ENCODE data around the gene SEBOX. TPM values are rescaled to one million over a fixed set of nuclear protein-coding genes. Genes with fewer than 3 reads are reported as not detected.

SEBOX gene
- total RNA-seq, 1 donor from 2014 or later = not detected

DNA sequence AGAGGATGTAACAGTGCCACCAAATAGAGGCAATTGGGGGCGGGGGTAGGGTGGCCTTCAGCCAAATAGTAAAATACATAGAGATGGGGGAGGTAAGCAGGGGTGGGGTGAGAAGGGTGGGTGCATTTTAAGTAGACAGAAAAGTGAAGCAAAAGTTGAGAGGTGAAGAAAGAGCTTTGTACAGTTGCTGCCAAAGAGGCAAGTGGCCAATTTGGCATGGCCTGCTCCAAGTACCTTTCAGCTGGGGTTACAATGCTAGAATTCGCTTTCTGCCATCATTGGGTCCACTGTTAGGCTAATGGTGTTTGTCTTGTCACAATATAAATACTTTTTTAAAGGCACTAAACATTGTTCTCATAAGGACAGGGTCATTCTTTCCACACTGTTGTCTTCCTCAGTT, 51.2 kb downstream of the SEBOX start:
- Histone ChIP-seq H3K79me2 (ENCODE audit: insufficient read depth, low read length) (no peaks in the 10 kb centered on the region), H3K9ac (ENCODE audit: low read length) (no peak overlapping the region), H3K4me3 (ENCODE audit: insufficient read depth, low read depth, low read length) (no peak overlapping the region), H3K4me2 (ENCODE audit: low read length) (no peak overlapping the region), H3K36me3 (ENCODE audit: insufficient read depth, low read length) (no peaks in the 10 kb centered on the region), H3K27me3 (ENCODE audit: insufficient read depth, low read length) (peaks cover 8% of the 10 kb centered on the region), H3K9me3 (ENCODE audit: insufficient read depth, low read depth, low read length) (no peaks in the 10 kb centered on the region), H2AFZ (ENCODE audit: low read depth, low read length) (no peak overlapping the region), H4K20me1 (ENCODE audit: insufficient read depth, low read length) (no peaks in the 10 kb centered on the region), H3K4me1 (ENCODE audit: insufficient read depth, low read length) (peaks cover 9% of the 10 kb centered on the region), H3K27ac (ENCODE audit: low read depth, low read length) (no peak overlapping the region)
- TF ChIP-seq, protein P1, sequence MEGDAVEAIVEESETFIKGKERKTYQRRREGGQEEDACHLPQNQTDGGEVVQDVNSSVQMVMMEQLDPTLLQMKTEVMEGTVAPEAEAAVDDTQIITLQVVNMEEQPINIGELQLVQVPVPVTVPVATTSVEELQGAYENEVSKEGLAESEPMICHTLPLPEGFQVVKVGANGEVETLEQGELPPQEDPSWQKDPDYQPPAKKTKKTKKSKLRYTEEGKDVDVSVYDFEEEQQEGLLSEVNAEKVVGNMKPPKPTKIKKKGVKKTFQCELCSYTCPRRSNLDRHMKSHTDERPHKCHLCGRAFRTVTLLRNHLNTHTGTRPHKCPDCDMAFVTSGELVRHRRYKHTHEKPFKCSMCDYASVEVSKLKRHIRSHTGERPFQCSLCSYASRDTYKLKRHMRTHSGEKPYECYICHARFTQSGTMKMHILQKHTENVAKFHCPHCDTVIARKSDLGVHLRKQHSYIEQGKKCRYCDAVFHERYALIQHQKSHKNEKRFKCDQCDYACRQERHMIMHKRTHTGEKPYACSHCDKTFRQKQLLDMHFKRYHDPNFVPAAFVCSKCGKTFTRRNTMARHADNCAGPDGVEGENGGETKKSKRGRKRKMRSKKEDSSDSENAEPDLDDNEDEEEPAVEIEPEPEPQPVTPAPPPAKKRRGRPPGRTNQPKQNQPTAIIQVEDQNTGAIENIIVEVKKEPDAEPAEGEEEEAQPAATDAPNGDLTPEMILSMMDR (IDR thresholded peaks at IDR 0.05; ENCODE audit: insufficient read depth, low read depth, low read length) = no peak
- no peak for TF ChIP-seq EZH2 (IDR thresholded peaks at IDR 0.05; ENCODE audit: insufficient read depth, low read length)
- FAIRE-seq = no peak
- no peak for DNase-seq (ENCODE audit: low read depth)
- H3K27me3 Mint-ChIP-seq (ENCODE audit: low read depth, unreplicated experiment) = peaks cover 19% of the 10 kb centered on the region
- no peaks in the 10 kb centered on the region for H3K36me3 Mint-ChIP-seq (ENCODE audit: low read depth, unreplicated experiment)
- H3K27ac Mint-ChIP-seq (ENCODE audit: unreplicated experiment) = no peak overlapping the region
- H3K4me3 Mint-ChIP-seq (ENCODE audit: unreplicated experiment) = no peak overlapping the region
- no peaks in the 10 kb centered on the region for H3K9me3 Mint-ChIP-seq (ENCODE audit: unreplicated experiment)
- H3K4me1 Mint-ChIP-seq (ENCODE audit: low read depth, unreplicated experiment) = peaks cover 6% of the 10 kb centered on the region

Small RNA genes within 50 kb of the gene (microRNA-seq; reads per million reads assigned to microRNA genes)
- 3.0 reads per million, percentile 6 among the genes with 10 or more reads in this experiment for gene MIR4723

Other genes starting within 250 kb of the SEBOX start
- gene TMEM97, start 46.0 kb downstream of the SEBOX start, total RNA-seq = 13.4 and 20.4 TPM in 2 replicates
- 69.9 and 70.4 TPM in 2 replicates for gene IFT20, start 29.7 kb downstream of the SEBOX start, total RNA-seq
- 87.0 and 100 TPM in 2 replicates for gene TNFAIP1, start 29.4 kb downstream of the SEBOX start, total RNA-seq
- 78.6 and 79.1 TPM in 2 replicates for gene POLDIP2, start 7.7 kb downstream of the SEBOX start, total RNA-seq
- 1.4 and 2.7 TPM in 2 replicates for gene VTN, start 5.1 kb upstream of the SEBOX start, total RNA-seq
- 12.8 and 14.4 TPM in 2 replicates for gene SARM1, start 6.5 kb upstream of the SEBOX start, total RNA-seq
- gene SLC46A1, start 41.0 kb upstream of the SEBOX start, total RNA-seq = 7.4 and 7.9 TPM in 2 replicates
- not detected in 2 replicates for gene SLC13A2, start 108.4 kb upstream of the SEBOX start, total RNA-seq
- gene FOXN1, start 141.1 kb upstream of the SEBOX start, total RNA-seq = not detected in 2 replicates
- 23.1 and 27.7 TPM in 2 replicates for gene UNC119, start 187.4 kb upstream of the SEBOX start, total RNA-seq
- gene PIGS, start 206.3 kb upstream of the SEBOX start, total RNA-seq = 71.5 and 88.2 TPM in 2 replicates
- 10.3 and 11.7 TPM in 2 replicates for gene ALDOC, start 211.7 kb upstream of the SEBOX start, total RNA-seq
- gene SPAG5, start 233.8 kb upstream of the SEBOX start, total RNA-seq = 7.0 and 8.7 TPM in 2 replicates
- gene RSKR, start 249.0 kb upstream of the SEBOX start, total RNA-seq = 10.4 and 13.5 TPM in 2 replicates

All from astrocyte (in vitro differentiated cells and primary cell).